ENCODE data around the gene FHOD3. TPM values are rescaled to one million over a fixed set of nuclear protein-coding genes. Genes with fewer than 3 reads are reported as not detected.

The FHOD3 gene
- total and polyA plus RNA-seq, 2 of the 13 experiments (the other 11 are each of a cell fraction or from before 2014, with no cell fraction given) = 0.07 TPM; not detected in 1

GRCh38 chr18:36685580-36685979 is 388.1 kb downstream of the FHOD3 start (continued):
- TF ChIP-seq THAP9 (CRISPR knock-in tag; IDR thresholded peaks at IDR 0.05; ENCODE audit: borderline replicate concordance) (no peak), ZNF136 (CRISPR knock-in tag; IDR thresholded peaks at IDR 0.05; ENCODE audit: low read depth) (no peak)

GRCh38 chr18:36688020-36688965 is 390.8 kb downstream of the FHOD3 start:
- FAIRE-seq (peak; percentile 64), DNase-seq (ENCODE audit: low spot score) (peak; percentile 52), ATAC-seq (peak; percentile 74; the same call in 2 of the 3 replicates)
- Histone ChIP-seq H3K4me3 (replicated peaks in 1 of 3; ENCODE audit: insufficient read depth in 1 of 3, low read depth in 2 of 3, low read length in 3 of 3) (no peak overlapping the region), H3K4me1 (ENCODE audit: insufficient read depth, low read length) (no peaks in the 10 kb centered on the region), H4K20me1 (ENCODE audit: insufficient read depth, low read length) (no peaks in the 10 kb centered on the region), H2AFZ (ENCODE audit: low read length) (no peak overlapping the region), H3K9ac (ENCODE audit: insufficient read depth, low read depth, low read length) (no peak overlapping the region), H3K27ac (ENCODE audit: extremely low read length, insufficient read depth, low read length) (no peak overlapping the region), H3K36me3 (replicated peaks in 1 of 2; ENCODE audit: control insufficient read depth in 1 of 2, insufficient read depth in 2 of 2, low read length in 2 of 2) (no peaks in the 10 kb centered on the region), H3K9me3 (ENCODE audit: low read length) (no peaks in the 10 kb centered on the region; the same call in 1 of the 2 replicates), H3K79me2 (ENCODE audit: insufficient read depth, low read length) (no peaks in the 10 kb centered on the region), H3K4me2 (ENCODE audit: low read depth, low read length) (no peak overlapping the region), H3K27me3 (ENCODE audit: control insufficient read depth in 1 of 2, insufficient read depth in 2 of 2, low read length in 2 of 2) (peaks cover 0 to 7% of the 10 kb centered on the region in 2 experiments; a peak in 2 of 5 replicates)
- in situ Hi-C loops (cut with HindIII; ENCODE audit: extremely low pct_ligation_motif_present, low pct_unique_long_range_greater_than_20kb) (loop anchor here (5.0 kb wide), 1 partner anchor 69 kb away; no protein-coding TSS in a partner anchor), intact Hi-C loops (cut with micrococcal nuclease; ENCODE audit: unreplicated experiment) (loop anchor here (1.0 to 10.0 kb wide), 3 partner anchors 69 to 207 kb away; no protein-coding TSS in a partner anchor)
- BruUV-seq (replicated peaks) = no TSS peak
- WGBS (ENCODE audit: low lambda C conversion rate) = 22% methylated on average over 3 of the region's 3 CpGs
- ChIA-PET CTCF (ENCODE audit: low intra/inter-chr PET ratio, low total read pairs) (interaction anchor here (1.1 to 3.3 kb wide), 2 partner anchors 69 to 122 kb away, joined by 5 to 35 read pairs; no protein-coding TSS in a partner anchor), POLR2A (interaction anchor here (0.5 kb wide), 1 partner anchor 67 kb away, joined by 3 read pairs; no protein-coding TSS in a partner anchor)
- TF ChIP-seq SMC3 (IDR thresholded peaks at IDR 0.05; ENCODE audit: low read length) (peak; percentile 88), FOXJ3 (CRISPR knock-in tag; IDR thresholded peaks at IDR 0.05; ENCODE audit: borderline replicate concordance) (no peak), NCOR1 (IDR thresholded peaks at IDR 0.05; ENCODE audit: borderline replicate concordance, low read length) (no peak), CTCF (CRISPR knock-in tag; IDR thresholded peaks at IDR 0.05) (peak; percentile 78), KAT8 (CRISPR knock-in tag; IDR thresholded peaks at IDR 0.05) (peak; percentile 19; the same call in 1 of the 2 replicates), STAG1 (CRISPR knock-in tag; IDR thresholded peaks at IDR 0.05) (peak; percentile 57), ZNF652 (CRISPR knock-in tag; IDR thresholded peaks at IDR 0.05; ENCODE audit: borderline replicate concordance, low read depth) (peak; percentile 97), RAD21 (CRISPR knock-in tag; IDR thresholded peaks at IDR 0.05) (peak; percentile 51)

All from HepG2 (cell line).